Stimulated activated effector memory CD8-positive, alpha-beta T cell treated with anti-CD3 and anti-CD28 coated beads, Interleukin-12 subunit alpha, Interleukin-12 subunit beta, amount 100 ng/mL, for 72 hours (primary cell): ENCODE results near the gene DAPL1.

Experiments
- ATAC-seq: fragments of 150-1000 bp; cut with Tn5 transposase; 2 replicates; pipeline ENCODE4 v1.10.0; 2021
- DNase-seq, 2 donors: peaks; one replicate each; pipeline ENCODE4 v3.0.0; 2021 to 2022; ENCODE audit warnings: low spot score in 2 of 2
- H3K27ac Mint-ChIP-seq: one replicate; pipeline ENCODE4 v1.8.0; 2022; ENCODE audit warnings: mild to moderate bottlenecking, mixed read lengths
- H3K36me3 Mint-ChIP-seq: one replicate; pipeline ENCODE4 v1.8.0; 2022; ENCODE audit warnings: mild to moderate bottlenecking, mixed read lengths
- H3K4me1 Mint-ChIP-seq: one replicate; pipeline ENCODE4 v1.8.0; 2022; ENCODE audit warnings: mixed read lengths
- H3K4me3 Mint-ChIP-seq: one replicate; pipeline ENCODE4 v1.8.0; 2022; ENCODE audit warnings: mild to moderate bottlenecking, mixed read lengths
- H3K9me3 Mint-ChIP-seq: one replicate; pipeline ENCODE4 v1.8.0; 2022; ENCODE audit warnings: mixed read lengths

The DAPL1 gene

GRCh38 chr2:158772306-158773078 lies 22.6 kb upstream of the DAPL1 start:
- Mint-ChIP-seq H3K4me1 (no peaks in the 10 kb centered on the region), H3K36me3 (no peaks in the 10 kb centered on the region), H3K27ac (no peak overlapping the region), H3K9me3 (no peaks in the 10 kb centered on the region), H3K4me3 (no peak overlapping the region)
- DNase-seq: no peak
- no peak for ATAC-seq

GRCh38 chr2:158773121-158773520 lies 22.0 kb upstream of the DAPL1 start:
- DNase-seq (no peak), ATAC-seq (no peak)
- no peak overlapping the region for H3K4me3 Mint-ChIP-seq
- H3K4me1 Mint-ChIP-seq: no peaks in the 10 kb centered on the region
- no peak overlapping the region for H3K27ac Mint-ChIP-seq
- no peaks in the 10 kb centered on the region for H3K9me3 Mint-ChIP-seq
- no peaks in the 10 kb centered on the region for H3K36me3 Mint-ChIP-seq

GRCh38 chr2:158774681-158775080 lies 20.4 kb upstream of the DAPL1 start:
- Mint-ChIP-seq H3K4me1 (no peaks in the 10 kb centered on the region), H3K9me3 (no peaks in the 10 kb centered on the region), H3K27ac (no peak overlapping the region), H3K4me3 (no peak overlapping the region), H3K36me3 (no peaks in the 10 kb centered on the region)
- ATAC-seq (no peak), DNase-seq (no peak)

GRCh38 chr2:158775273-158776027 lies 19.7 kb upstream of the DAPL1 start:
- Mint-ChIP-seq H3K36me3 (no peaks in the 10 kb centered on the region), H3K9me3 (no peaks in the 10 kb centered on the region), H3K4me1 (no peaks in the 10 kb centered on the region), H3K27ac (no peak overlapping the region), H3K4me3 (no peak overlapping the region)
- ATAC-seq (no peak), DNase-seq (no peak)

GRCh38 chr2:158776231-158776630 lies 18.9 kb upstream of the DAPL1 start:
- Mint-ChIP-seq H3K27ac (no peak overlapping the region), H3K9me3 (no peaks in the 10 kb centered on the region)
- no peak for ATAC-seq

GRCh38 chr2:158777077-158777476 lies 18.0 kb upstream of the DAPL1 start:
- H3K9me3 Mint-ChIP-seq: no peaks in the 10 kb centered on the region
- ATAC-seq: no peak
- no peak overlapping the region for H3K4me3 Mint-ChIP-seq
- H3K27ac Mint-ChIP-seq: no peak overlapping the region
- H3K4me1 Mint-ChIP-seq: no peaks in the 10 kb centered on the region
- no peak for DNase-seq
- H3K36me3 Mint-ChIP-seq: no peaks in the 10 kb centered on the region

More at GRCh38 chr2:158776231-158776630, 18.9 kb upstream of the DAPL1 start:
- Mint-ChIP-seq H3K4me3 (no peak overlapping the region), H3K36me3 (no peaks in the 10 kb centered on the region), H3K4me1 (no peaks in the 10 kb centered on the region)
- no peak for DNase-seq

- DNase-seq: no peak
- no peak for ATAC-seq
- Mint-ChIP-seq H3K4me3 (no peak overlapping the region), H3K36me3 (no peaks in the 10 kb centered on the region), H3K4me1 (no peaks in the 10 kb centered on the region), H3K9me3 (no peaks in the 10 kb centered on the region), H3K27ac (no peak overlapping the region)
These were observed 16.9 kb upstream of the DAPL1 start for GRCh38 chr2:158778243-158778642.

GRCh38 chr2:158779621-158780020 lies 15.5 kb upstream of the DAPL1 start:
- ATAC-seq: no peak
- no peak overlapping the region for H3K27ac Mint-ChIP-seq
- no peaks in the 10 kb centered on the region for H3K4me1 Mint-ChIP-seq
- no peaks in the 10 kb centered on the region for H3K36me3 Mint-ChIP-seq
- H3K9me3 Mint-ChIP-seq: no peaks in the 10 kb centered on the region
- no peak for DNase-seq
- no peak overlapping the region for H3K4me3 Mint-ChIP-seq

GRCh38 chr2:158781353-158781961 lies 13.7 kb upstream of the DAPL1 start:
- Mint-ChIP-seq H3K4me1 (no peaks in the 10 kb centered on the region), H3K36me3 (no peaks in the 10 kb centered on the region), H3K27ac (no peak overlapping the region), H3K9me3 (no peaks in the 10 kb centered on the region), H3K4me3 (no peak overlapping the region)
- no peak for ATAC-seq
- no peak for DNase-seq

GRCh38 chr2:158782136-158782535 lies 13.0 kb upstream of the DAPL1 start:
- no peak overlapping the region for H3K4me3 Mint-ChIP-seq
- no peak for DNase-seq
- H3K36me3 Mint-ChIP-seq: no peaks in the 10 kb centered on the region
- H3K9me3 Mint-ChIP-seq: no peaks in the 10 kb centered on the region
- no peak overlapping the region for H3K27ac Mint-ChIP-seq
- no peak for ATAC-seq
- H3K4me1 Mint-ChIP-seq: no peaks in the 10 kb centered on the region

GRCh38 chr2:158782616-158783015 lies 12.5 kb upstream of the DAPL1 start:
- H3K36me3 Mint-ChIP-seq: no peaks in the 10 kb centered on the region
- H3K27ac Mint-ChIP-seq: no peak overlapping the region
- H3K4me3 Mint-ChIP-seq: no peak overlapping the region

GRCh38 chr2:158783923-158784322 lies 11.2 kb upstream of the DAPL1 start:
- no peak overlapping the region for H3K27ac Mint-ChIP-seq
- no peaks in the 10 kb centered on the region for H3K4me1 Mint-ChIP-seq
- no peaks in the 10 kb centered on the region for H3K36me3 Mint-ChIP-seq
- H3K4me3 Mint-ChIP-seq: no peak overlapping the region
- no peak for DNase-seq
- no peaks in the 10 kb centered on the region for H3K9me3 Mint-ChIP-seq
- no peak for ATAC-seq

More at GRCh38 chr2:158782616-158783015, 12.5 kb upstream of the DAPL1 start:
- H3K9me3 Mint-ChIP-seq: no peaks in the 10 kb centered on the region
- DNase-seq (no peak), ATAC-seq (no peak)
- no peaks in the 10 kb centered on the region for H3K4me1 Mint-ChIP-seq

GRCh38 chr2:158786897-158787296 lies 8.2 kb upstream of the DAPL1 start:
- DNase-seq (no peak), ATAC-seq (no peak)
- Mint-ChIP-seq H3K9me3 (no peaks in the 10 kb centered on the region), H3K4me3 (no peak overlapping the region), H3K4me1 (no peaks in the 10 kb centered on the region), H3K36me3 (no peaks in the 10 kb centered on the region), H3K27ac (no peak overlapping the region)

GRCh38 chr2:158788951-158789350 lies 6.2 kb upstream of the DAPL1 start:
- Mint-ChIP-seq H3K4me1 (no peaks in the 10 kb centered on the region), H3K9me3 (no peaks in the 10 kb centered on the region), H3K4me3 (no peak overlapping the region), H3K27ac (no peak overlapping the region), H3K36me3 (no peaks in the 10 kb centered on the region)
- ATAC-seq (no peak), DNase-seq (no peak)

- Mint-ChIP-seq H3K27ac (no peak overlapping the region), H3K4me3 (no peak overlapping the region), H3K9me3 (no peaks in the 10 kb centered on the region), H3K4me1 (no peaks in the 10 kb centered on the region), H3K36me3 (no peaks in the 10 kb centered on the region)
- ATAC-seq (no peak), DNase-seq (no peak)
These were observed 1.5 kb downstream of the DAPL1 start for GRCh38 chr2:158796652-158797051.
